Gastroesophageal sphincter (tissue), 3 donors: ENCODE data around the gene CTNND2.

Experiments used
- POLR2A ChIP-seq, 2 donors: fragments of 450-650 bp; IDR thresholded peaks; one replicate each; pipeline ENCODE4 v1.6.1; 2017; ENCODE audit warnings: antibody characterized with exemption in 2 of 2, mild to moderate bottlenecking in 2 of 2, moderate library complexity in 1 of 2
- POLR2AphosphoS5 ChIP-seq: sonication (generic); formaldehyde crosslinking; IDR thresholded peaks from one replicate; pipeline ENCODE4 v1.6.1; 2017; ENCODE audit warnings: antibody characterized with exemption
- TF ChIP-seq, protein P1 (sequence below), 4 experiments: fragments of 200-600 bp in 2 of 4; fragments of 450-650 bp in 2 of 4; sonication (generic) in 1 of 4; IDR thresholded peaks; one replicate each; pipeline ENCODE4 v1.5.1; 2017 to 2019; ENCODE audit warnings: antibody characterized with exemption in 4 of 4, mild to moderate bottlenecking in 2 of 4, moderate library complexity in 2 of 4

GRCh38 chr5:11602298-11602697 lies 301.9 kb downstream of the CTNND2 start:
- TF ChIP-seq POLR2A (IDR thresholded peaks at IDR 0.05) (no peak), POLR2AphosphoS5 (no peak)
- TF ChIP-seq, protein P1, sequence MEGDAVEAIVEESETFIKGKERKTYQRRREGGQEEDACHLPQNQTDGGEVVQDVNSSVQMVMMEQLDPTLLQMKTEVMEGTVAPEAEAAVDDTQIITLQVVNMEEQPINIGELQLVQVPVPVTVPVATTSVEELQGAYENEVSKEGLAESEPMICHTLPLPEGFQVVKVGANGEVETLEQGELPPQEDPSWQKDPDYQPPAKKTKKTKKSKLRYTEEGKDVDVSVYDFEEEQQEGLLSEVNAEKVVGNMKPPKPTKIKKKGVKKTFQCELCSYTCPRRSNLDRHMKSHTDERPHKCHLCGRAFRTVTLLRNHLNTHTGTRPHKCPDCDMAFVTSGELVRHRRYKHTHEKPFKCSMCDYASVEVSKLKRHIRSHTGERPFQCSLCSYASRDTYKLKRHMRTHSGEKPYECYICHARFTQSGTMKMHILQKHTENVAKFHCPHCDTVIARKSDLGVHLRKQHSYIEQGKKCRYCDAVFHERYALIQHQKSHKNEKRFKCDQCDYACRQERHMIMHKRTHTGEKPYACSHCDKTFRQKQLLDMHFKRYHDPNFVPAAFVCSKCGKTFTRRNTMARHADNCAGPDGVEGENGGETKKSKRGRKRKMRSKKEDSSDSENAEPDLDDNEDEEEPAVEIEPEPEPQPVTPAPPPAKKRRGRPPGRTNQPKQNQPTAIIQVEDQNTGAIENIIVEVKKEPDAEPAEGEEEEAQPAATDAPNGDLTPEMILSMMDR (IDR thresholded peaks at IDR 0.05), result no peak
